ENCODE results near the gene ATP8B4.
A peak's percentile ranks its signal among the peaks of the same experiment; 100 is the strongest.
"Not testable (repeated sequence)": the region's sequence is repeated elsewhere in the genome, so short reads cannot be mapped to it uniquely, and the experiment has no call there.

The ATP8B4 gene

DNA sequence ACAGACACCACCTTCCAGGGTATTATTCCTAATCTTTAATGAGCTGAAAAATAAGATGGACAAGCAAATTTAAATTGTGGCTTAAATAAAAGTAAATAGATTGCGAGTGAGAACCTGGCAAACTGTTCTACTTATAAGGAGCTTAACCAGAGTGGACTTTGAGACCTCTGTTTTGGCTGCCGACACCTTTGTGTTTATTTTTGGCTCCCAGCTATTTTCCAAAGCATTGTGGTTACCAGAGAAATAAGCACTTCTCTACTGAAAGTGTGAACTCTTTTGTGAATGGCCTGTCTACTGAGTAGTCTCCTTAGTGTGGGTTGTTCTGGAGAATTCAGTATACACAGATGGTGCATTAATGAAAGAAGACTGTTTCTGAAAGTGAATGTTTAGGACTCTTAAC is 109.4 kb downstream of the ATP8B4 start:
- no peak for DNase-seq (ENCODE audit: low read depth)

DNA sequence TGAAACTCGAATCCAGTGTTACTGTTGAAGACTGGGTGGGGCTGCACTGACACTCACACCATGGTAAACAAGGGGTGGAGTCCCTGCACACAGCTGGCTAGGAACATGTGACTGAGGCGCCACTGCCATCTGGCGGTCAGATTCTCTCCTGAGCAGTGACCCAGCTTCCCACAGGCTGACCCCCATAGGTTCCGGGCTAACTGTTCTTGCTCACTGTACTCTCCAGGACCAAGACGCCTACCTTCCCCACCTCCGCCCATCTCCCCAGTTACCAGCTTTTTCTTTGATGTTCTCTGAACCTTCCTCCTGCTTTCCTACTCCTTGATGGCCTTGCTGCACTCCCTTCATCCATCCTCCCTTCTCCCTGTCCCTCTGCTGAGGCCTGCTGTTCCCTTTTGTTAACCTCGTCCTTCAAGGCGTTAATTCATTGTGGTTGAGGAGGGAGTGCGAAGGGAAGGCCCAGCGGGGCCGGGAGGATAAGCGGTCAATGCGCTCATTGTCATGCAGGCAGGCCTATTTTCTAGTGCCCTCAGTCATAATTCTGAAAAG is 115.2 kb downstream of the ATP8B4 start:
- peak; percentile 88 for DNase-seq (ENCODE audit: low read depth)

DNA sequence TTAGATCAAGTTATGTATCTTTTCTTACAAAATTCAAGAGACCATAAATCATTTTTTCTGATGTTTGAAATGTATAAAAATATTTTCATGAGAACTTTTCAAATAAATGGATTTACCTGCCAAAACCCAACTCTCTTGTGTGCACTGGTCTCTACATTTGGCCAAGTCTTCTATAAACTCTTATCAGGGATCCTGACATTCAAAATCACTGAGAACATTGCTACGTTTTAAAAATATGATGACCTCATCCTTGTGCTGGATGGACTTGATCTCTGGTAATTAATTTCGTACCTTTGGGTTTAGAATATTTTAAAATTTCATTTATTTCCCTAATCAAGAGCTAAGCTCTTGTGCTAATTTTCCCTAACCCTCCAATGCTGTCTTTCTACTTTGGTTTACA is 127.4 kb downstream of the ATP8B4 start:
- DNase-seq (ENCODE audit: low read depth), result no peak

DNA sequence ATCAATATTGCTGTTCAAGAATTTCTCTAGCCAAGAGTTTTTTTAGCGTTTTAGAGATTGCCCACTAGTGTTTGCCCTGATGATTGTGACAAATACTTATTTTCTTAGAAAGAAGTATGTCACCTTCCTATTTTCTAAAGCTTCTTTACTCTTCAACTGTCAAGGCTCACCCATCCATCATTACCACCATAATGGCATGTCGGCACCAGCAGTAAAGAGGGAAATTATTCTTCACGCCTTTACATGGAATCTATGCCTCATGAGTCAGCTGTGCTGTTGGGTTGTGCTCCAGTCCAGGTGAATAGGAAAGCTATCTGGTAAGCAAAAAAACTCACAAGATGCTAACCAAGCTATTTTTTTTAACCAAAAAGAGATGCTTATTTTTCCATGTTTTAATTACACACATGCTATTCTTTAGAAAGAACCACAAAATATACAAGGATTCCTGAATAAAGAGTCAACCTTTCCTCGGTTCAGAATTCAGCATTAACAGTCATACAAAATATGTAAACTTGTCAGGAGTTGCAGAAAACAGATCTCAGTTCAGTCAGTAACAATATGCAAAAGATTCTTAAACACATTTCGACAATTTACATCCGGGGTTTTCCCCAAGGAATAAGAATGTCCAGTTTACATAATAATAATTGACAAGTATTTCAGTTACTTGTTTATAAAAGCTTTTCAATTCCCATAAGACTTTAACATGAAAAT is 128.0 kb downstream of the ATP8B4 start:
- no peak for DNase-seq (ENCODE audit: low read depth)

DNA sequence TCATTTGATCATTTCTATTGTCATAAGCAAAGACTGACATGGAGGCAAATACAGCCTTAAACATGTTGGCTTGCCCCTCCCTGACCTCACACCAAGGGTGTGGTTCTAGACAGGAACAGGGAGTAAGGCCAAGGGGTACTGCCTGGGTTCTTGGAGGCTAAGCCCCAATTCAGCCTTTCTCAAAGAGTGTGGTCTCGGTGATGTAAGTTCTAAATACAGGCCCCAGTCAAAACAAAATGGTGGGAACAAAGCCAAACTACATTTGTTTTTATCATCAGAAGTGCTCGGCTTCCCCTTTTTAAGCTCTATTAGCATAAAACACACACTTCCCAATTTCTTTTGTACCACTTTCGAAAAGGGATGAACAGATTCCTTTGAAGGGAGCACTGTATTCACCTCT is 129.5 kb downstream of the ATP8B4 start:
- no peak for DNase-seq (ENCODE audit: low read depth)

DNA sequence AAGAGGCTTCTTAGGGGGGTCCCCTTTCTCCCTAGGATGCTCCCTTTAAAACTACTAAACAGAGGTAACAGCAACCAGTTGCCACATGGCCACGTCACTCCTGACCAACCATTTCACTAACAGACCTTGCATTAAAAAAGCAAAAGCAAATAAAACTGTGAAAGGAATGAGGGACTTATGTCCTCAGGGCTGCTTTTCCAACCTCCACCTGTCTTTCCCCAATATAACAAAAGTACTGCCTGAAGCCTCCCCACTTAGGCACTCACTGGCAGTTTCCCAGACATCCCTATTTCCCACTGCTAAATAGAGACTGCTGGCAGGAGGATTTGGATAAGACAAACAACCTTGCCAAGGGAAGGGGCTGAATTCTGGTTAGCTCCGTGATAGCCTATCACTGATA is 130.3 kb downstream of the ATP8B4 start:
- no peak for DNase-seq (ENCODE audit: low read depth)

DNA sequence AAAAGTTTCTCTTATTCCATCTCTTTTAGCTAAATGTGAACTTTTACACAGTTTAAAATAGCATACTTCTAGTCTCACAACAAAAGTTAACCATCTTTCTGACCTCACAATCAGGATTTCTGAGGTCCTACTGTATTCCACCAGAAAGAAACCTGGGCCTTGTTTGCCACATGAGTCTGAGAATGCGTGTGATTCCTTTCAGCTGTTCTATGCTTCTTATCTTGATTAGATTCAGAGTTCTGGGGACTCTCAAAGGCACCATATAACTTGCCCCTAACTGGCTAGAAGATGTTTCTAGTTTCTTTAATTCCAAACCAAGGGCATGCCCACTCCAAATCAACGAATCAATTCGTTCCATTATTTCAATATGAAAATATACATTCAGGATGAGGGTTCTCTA is 131.1 kb downstream of the ATP8B4 start:
- DNase-seq (ENCODE audit: low read depth), result no peak

DNA sequence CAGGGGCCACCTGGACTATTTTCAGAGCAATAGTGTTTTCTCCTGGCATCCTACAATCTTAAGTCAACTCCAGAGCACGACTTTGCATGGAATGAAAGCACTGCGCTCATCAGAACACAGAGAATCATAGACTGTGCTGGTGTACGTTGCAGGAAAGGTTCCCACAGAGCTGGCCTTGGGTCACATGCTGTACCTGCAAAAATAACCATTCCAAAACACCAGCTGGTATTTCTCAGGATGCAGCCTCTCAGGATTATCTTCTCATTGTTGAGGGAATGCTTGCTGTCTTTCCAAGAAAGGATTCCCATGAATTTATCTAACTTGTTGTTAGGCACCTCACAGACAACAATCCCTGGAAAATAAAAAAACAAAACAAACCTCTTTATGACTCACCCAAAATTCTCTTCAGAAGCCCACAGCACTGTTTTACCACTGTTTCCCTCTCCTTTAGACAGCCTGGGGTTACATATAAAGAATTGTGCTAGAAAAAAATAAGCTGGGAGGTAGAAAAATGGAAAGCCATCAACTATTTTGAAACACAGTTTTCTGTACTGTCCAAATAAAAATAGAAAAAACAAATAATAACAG is 131.7 kb downstream of the ATP8B4 start:
- no peak for DNase-seq (ENCODE audit: low read depth)

DNA sequence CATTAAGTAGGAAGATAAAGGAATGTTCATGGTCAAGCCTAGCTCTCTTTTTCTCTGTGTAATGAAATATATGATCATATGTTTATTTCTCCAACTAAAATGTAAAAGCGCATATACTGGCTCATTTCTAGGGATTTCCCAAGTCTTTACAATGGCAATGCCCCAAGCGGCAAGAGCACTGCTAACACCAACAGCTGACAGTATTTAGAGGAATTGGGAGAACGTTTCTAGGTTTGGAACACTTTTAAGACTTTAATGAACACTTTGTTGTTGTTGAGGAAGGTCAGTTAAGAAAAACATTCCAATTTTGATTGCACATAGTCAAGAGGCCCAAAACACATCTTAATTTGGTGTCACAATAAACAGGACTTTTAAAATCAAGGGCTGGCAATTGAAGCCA is 132.7 kb downstream of the ATP8B4 start:
- DNase-seq (ENCODE audit: low read depth), result no peak

DNA sequence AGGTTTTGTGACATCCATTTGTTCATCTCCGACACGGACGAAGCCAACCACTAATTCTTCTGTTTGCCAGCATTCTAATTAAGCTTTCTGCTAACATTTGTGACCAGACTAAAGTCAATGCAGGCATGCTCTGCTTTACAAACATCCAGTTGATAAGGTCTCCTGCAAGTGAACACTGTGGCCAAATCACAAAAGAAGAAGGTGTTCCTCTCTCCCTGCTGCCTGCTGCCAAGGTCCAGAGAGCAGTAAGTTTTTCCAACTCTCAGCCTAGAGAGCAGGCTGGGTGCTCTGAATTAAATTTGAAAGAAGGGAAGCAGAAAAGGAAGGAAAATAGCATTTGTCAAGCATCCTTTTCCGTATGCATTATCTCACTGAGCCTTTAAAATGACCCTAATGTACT is 133.6 kb downstream of the ATP8B4 start:
- DNase-seq (ENCODE audit: low read depth), result no peak

DNA sequence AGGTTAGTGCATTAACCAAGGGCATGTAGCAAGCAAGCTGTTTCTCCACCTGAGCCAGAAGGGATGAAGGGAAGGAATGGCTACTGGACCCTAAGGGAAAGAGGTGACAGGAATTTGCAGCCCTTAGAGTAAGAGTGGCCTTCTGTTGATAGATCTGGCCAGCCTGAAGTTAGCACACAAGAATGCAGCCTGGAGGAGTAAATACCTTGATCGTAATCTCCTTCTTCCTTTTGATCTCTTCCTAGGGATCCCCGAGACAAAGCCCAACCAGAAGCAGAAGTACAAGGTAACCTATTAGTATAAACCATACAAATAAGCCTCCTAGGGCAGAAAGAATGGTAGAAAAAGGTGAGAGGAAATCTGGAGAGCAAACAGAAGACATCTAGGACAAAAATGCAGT is 134.6 kb downstream of the ATP8B4 start:
- no peak for DNase-seq (ENCODE audit: low read depth)

DNA sequence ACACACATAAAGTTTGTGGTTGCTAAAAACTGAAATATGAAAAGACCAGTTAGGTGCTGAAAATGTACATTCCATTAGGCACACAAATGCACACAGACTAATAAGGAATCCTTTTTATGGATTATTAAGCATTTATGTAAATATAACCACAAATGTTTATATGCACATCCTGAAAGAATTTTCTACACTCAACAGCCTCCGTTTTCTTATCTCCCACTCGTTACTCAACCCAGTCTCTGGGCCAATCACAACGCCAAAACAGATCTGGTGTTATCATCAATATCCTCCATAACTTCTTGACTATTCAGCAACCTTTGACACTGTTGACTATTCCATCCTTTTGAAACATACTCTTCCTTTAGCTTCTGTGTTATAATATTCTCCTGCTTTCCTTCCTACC is 136.4 kb downstream of the ATP8B4 start:
- DNase-seq (ENCODE audit: low read depth), result no peak

DNA sequence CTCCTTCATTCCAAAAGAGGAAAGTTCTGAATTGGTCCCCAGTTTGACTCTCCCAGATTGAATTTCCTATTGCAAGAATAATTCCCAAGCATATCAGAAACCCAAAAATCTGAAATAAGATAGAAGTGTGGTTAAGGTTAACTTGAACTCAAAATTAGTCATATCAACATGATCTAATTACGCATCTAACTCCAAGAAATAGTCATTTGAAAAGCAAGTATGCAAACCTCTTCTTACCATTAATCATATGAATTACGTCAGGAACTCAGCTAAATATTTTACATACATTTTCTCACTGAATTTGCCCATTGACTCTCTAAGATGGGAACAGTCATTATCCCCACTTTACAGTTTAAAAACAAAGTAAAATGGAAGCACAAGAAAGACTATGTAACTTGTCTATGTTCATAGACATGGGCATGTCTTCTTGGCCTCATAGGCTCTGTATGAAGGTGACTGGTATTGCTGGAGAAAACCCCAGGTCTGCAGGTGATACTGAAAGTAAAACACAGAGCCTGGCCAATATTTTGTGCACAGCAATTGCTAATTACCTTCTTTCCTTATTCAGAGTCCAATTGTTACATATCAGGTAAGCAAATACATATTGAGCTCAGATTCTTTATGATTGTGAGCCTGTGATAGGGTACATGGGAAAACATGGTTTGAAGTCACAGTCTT is 139.2 kb downstream of the ATP8B4 start:
- DNase-seq (ENCODE audit: low read depth), result no peak

DNA sequence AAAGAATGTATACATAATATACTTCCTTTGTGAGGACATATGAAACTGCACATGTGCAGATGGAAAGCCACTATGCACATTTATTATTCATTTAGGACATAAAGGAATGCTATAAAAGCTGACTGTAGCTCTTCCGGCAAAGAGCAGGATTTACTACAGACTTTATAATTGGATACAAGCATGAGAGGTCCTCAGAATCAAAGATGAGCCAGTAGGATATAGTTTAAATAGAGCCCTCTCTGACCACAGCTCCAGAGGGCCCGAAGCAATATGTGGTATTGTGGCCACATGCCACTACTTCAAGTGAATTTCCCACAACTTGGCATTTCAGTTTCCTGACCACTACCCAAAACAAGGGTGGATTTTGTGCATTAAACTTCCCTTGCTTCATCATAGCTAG is 140.9 kb downstream of the ATP8B4 start:
- DNase-seq (ENCODE audit: low read depth), result no peak

DNA sequence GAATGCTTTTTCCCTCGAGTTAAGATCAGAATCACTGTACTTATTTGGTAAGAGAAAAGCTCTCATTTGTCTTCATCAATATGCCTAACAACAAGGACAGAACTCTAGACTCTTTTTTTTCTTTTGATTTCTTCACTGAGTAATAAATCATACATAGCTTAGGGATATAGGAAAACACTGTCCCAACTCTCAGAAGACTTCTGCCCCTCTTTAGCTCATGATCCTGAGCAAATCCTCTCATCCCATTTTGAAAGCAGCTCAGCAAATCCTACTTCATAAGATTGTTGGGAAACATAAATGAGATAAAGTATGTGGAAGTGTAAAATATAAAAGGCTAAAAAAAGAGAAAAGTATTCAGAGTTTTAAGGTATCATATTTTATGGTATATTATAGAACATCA is 141.7 kb downstream of the ATP8B4 start:
- DNase-seq (ENCODE audit: low read depth), result no peak

DNA sequence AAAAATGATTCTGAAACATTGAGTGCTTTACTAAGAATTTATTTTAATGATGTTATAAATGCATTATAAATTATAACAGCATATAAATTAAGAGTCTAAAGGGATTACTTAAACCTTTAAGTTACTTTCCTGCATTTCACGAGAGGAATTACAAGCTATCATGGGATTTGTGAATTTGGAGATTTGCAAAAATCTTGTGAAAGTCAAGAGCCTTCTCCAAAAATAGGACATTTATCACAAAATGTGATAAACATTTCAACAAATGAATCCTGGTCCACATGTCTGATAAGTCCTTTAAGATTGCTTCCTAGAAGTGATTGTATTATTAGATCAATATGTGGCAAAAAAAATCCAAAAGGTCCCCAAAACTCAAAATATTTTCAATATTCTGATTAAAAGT is 154.5 kb downstream of the ATP8B4 start:
- no peak for DNase-seq (ENCODE audit: low read depth)

DNA sequence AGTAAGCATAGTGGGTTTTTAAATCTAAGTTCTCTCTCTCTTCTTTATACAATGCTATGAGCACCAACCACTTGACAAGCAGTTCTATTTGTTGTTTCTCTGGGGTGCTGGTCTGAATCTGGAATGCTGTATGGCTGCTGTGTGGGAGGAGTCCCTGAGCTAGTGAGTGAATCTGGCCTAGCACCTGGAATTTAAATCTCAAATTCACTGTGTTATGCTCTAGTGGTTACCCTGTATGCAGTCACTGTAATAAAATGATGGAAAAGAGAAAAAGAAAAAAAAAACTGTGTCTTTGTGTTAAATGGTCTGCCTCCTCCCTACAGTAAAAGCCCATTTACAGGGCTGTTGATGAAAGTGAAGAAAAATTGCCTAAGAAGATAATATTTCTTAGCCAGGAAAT is 155.0 kb downstream of the ATP8B4 start:
- no peak for DNase-seq (ENCODE audit: low read depth)

DNA sequence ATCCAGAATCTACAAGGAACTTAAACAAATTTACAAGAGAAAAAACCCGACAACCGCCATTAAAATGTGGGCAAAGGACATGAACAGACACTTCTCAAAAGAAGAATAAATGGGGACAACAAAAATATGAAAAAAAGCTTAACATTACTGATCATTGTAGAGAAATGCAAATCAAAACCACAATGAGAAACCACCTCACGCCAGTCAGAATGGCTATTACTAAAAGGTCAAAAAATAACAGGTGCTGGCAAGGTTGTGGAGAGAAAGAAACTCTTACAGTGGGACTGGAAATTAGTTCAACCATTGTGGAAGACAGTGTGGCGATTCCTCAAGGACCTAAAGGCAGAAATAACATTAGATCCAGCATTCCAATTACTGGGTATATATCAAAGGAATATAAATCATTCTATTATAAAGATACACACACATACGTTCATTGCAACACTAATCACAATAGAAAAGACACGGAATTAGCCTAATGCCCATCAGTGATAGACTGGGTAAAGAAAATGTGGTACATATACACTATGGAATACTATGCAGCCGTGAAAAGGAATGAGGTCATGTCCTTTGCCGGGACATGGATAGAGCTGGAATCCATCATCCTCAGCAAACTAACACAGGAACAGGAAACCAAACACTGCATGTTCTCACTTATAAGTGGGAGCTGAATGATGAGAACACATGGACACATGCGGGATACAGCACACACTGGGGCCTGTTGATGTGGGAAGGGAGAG is 155.8 kb downstream of the ATP8B4 start:
- DNase-seq (ENCODE audit: low read depth), result not testable (repeated sequence)

DNA sequence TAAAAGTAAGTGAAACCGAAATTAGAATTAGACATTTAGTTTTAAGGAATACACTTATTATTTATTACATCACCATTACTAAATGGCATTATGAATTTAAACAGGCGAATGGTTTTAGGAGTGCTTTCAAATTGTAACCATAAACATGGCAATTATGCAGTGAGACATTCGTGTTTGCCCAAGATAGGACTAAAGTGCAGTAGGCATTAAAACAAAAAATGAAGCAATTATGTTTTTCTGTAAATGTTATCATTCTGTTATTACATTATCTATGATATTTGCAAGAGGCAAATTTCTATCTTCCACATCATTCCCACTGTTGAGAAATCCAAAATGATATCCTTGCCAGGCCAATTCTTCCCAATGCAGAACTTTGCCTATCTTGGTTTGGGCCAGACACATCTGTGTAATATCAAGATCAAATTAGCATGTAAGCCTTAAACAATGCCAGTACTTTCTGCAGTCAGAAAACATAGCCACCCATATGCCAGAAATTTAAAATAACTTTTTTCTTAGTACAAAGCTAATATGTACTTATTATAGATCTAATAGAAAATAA is 156.9 kb downstream of the ATP8B4 start:
- DNase-seq (ENCODE audit: low read depth), result no peak

DNA sequence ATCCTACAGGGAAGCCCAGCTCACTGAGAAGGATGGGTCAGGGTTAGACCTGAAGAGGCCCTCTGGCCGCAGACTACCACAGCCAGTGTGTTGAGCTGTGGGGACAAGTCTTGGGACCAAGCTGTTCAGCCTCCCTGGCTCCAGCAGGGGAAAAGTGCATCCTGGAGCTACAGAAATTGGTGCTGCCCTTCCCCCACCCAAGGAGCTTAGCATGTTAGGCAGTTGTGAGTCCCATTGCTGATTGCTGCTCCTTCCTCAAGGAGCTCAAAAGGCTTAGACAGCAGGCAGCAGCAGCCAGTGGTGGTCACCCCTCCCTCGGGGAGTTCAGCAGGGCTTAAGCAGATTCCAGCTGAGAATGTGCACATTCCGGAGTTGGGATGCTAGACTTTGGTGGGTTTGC is 165.6 kb downstream of the ATP8B4 start:
- DNase-seq (ENCODE audit: low read depth), result no peak

DNA sequence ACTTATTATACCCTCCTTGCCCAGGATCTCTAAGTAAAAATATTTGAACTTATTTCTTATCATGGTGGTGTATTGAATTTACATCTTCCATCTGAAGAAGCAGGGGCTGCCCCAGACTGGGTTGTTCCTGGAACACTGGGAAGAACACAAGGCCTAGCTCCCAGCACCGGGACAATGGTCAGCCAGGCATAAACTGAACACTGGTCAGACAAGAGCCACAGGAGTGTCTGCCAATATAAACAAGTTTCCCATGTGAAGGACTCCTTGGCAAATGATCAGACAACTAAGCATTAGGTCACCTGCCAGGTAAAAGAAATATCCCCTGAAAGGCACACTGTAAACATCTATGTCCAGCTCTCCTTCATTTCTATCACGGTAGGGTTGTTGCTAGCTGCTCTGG is 172.4 kb downstream of the ATP8B4 start:
- no peak for DNase-seq (ENCODE audit: low read depth)

DNA sequence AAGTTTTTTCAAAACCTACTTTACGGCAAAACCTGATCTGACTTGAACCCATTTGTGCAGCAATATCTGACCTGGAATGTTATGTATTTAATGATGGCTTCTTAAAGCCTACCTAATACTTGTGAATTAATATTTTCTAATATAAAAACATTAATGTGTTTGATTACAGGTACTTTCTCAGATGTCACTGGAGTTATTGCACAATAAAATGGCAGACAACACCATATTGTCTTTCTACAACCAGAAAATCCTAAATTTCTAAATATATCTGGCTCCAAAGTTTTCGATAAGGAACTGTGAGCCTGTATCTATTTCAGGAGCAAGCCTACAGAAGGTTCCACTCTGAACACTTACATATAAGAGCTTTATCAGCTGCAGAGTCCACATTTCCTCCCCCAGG is 184.5 kb downstream of the ATP8B4 start:
- no peak for DNase-seq (ENCODE audit: low read depth)

All from fibroblast of the conjunctiva (primary cell).